Activated CD8-positive, alpha-beta memory T cell treated with anti-CD3 and anti-CD28 coated beads for 1 hour (primary cell): ENCODE data around the gene SPCS1.
"Not testable (repeated sequence)": the region's sequence is repeated elsewhere in the genome, so short reads cannot be mapped to it uniquely, and the experiment has no call there.

ENCODE experiments used
- DNase-seq, 2 donors: peaks; one replicate each; pipeline ENCODE4 v3.0.0-alpha.2; 2020; ENCODE audit warnings: low read depth in 1 of 2; ENCODE audit errors: extremely low read depth in 1 of 2

SPCS1 gene

GRCh38 chr3:52705688-52706686 is at the start of gene SPCS1, which contains the start of gene GLT8D1:
Gene SPCS1 (plus strand): TSS chr3:52706106. CDS start chr3:52706247, 141 bp downstream.
Gene GLT8D1 (minus strand): TSS chr3:52705791. CDS start chr3:52700460, 5,331 bp downstream.
- DNase-seq: peak; percentile 50 to 78

DNA sequence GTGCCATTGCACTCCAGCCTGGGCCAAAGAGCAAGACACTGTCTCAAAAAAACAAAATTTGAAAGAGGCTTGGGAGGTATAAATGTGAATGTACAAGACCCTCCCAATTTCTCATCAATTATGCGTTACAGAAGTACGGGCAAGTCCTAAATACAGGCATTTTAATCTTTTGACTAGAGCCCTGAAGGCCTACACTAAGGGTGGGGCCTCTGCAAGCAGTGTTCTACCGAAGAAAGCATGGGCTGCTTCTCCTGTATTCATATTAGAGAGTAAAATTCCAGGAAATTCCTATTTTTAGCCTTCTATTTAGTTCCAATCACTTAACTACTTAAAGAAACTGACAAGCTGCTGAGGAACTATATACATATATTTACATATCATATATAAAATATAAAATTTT is 45.9 kb upstream of the SPCS1 start:
- no peak for DNase-seq

DNA sequence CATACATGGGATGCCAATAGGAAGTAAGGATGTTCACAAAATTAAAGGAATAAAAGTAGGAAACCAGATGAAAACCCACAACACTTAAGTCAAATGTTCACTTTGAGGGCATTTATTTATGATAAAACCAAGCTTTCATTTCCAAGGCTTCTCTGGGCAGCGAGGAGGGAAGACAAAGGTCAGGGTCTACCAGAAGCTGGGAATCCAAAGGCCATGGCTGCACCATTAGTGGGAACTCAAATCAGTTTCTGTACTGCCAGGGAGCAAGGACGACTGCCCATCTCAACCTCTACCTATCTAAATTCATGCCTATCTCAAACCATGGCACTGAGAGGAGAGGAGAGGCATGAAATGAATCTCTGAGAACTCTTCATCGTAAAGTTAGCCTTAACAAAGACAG is 42.8 kb upstream of the SPCS1 start:
- no peak for DNase-seq

- DNase-seq: no peak
Observed at GRCh38 chr3:52670621-52671521, 35.0 kb upstream of the SPCS1 start.

- no peak for DNase-seq
Observed at GRCh38 chr3:52671676-52672075, 34.2 kb upstream of the SPCS1 start.

GRCh38 chr3:52676201-52676600 is 29.7 kb upstream of the SPCS1 start:
- DNase-seq: not testable (repeated sequence)

DNA sequence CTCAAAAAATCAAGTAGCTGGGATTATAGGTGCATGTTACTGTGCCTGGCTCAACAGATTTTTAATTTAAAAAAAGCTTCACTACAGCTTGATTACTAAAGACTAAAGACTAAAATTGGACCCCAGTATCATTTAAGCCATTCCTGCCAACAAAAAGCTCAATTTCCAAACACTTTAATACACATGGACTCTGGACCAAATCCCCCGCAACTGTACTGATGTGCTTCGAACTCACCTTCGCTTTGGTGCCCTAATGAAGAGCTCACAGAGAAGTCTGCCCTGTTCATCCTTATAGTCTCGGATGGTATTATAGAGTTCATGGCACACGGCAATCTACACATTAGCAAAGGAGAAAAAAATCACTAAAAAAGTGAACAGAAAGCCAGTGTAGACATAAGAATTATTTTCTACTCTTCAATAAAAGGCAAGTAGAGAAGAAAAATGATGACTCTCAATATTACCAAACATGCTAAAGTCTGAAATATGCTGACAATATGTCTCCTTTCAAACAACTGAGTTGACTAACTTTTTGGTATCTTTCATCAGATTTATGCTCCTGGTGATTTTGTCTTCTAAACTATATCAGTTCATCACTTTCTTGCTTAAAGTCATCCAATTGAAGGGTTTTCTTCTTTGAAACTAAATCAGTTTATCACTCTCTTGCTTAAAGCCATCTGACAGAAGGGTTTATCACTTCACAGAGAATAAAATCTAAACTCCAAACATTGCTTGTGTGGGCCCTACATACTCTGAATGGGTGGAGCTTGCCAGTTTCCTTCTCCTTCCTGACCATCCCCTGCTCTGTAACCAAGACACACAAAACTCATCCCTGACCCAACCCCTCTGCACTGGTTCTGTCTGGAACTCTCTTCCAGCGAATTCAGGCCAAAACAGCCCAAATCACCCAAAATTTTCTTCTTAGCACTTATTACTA is 27.4 kb upstream of the SPCS1 start:
- DNase-seq: no peak

GRCh38 chr3:52679199-52679538 is 26.7 kb upstream of the SPCS1 start:
- no peak for DNase-seq

GRCh38 chr3:52679811-52680210 is 26.1 kb upstream of the SPCS1 start:
- no peak for DNase-seq

GRCh38 chr3:52681596-52681995 is 24.3 kb upstream of the SPCS1 start:
- no peak for DNase-seq

DNA sequence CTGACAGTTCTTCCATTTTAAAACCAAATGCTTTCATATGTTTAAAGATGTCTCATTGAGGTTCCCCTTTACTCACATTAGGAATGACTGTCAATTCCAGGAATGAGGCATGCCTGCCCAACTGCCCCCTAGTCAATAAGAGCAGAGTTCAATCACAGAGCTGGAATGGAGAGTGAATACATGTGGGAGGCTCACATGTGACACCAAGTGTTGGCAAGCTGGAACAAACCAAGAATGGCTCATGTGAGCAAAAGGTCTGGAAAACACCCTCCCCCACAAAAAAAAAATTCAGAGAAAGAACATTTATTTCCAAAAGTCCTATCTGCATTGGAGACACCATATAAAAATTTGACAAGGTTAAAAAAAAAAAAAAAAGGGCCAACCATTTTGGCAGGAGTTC is 23.9 kb upstream of the SPCS1 start:
- no peak for DNase-seq

GRCh38 chr3:52683611-52684010 is 22.3 kb upstream of the SPCS1 start:
- no peak for DNase-seq

DNA sequence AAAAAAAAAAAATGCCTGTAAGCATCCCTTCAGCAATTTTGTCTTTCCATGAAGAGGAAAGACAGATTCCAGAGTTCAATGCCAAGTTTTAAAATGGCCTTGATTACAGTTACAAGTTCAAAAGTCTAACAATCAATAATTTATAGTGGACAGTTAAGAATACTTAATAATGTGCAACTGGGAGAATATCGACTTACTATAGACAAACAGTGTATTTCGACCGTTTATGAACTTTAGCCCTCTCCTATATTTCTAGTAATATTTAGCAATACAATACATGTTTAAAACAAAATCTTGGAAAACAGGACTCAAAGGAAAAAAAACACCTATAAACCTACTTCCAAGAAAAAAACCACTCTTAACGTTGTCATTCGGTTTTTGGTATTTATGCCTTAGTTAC is 21.7 kb upstream of the SPCS1 start:
- DNase-seq: no peak

DNA sequence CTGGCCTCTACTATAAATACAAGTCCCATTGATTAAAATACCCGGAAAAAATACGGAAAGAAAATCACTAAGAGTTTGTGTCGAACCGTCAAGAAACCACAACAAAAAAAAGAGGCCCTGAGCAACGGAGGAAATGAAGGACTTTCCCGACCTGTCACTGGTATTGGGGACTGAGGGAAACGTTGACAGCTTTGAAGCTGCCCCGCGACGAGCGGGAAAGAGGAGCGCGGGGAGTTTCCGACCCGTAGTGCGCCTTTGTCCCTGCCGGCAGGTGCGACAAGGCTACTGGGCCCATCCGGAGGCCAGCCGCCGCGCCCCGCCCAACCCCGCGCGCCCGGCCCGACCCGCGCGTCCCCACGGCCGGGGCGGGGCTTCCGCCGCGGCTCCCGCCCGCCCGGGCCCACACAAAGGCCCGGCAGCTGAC is 20.6 kb upstream of the SPCS1 start:
- peak in 1 of 2 donors; percentile 55 for DNase-seq

- DNase-seq: peak; percentile 68 to 84
Observed at GRCh38 chr3:52685709-52686691, 19.9 kb upstream of the SPCS1 start, which contains the start of the genes GNL3 and PBRM1. Gene GNL3 (plus strand): TSS chr3:52686032. CDS start chr3:52686093, 61 bp downstream. Gene PBRM1 (minus strand): TSS chr3:52685913.

DNA sequence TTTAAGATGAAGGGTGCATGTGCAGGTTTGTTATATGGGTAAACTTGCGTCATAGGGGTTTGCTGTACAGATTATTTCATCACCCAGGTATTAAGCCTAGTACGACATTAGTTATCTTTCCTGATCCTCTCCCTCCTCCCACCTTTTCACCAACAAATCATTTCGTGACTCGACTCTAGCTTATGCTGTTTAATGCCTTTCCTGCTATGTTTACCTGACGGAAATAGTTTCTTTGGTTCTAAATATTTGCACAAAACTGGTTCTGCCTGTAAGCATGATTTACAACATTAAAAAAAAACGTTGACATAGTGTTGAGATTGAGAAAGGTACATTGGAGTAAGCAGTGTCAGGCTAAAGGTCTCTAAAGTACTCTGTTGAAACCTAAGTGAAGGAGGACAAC is 17.6 kb upstream of the SPCS1 start:
- DNase-seq: no peak

DNA sequence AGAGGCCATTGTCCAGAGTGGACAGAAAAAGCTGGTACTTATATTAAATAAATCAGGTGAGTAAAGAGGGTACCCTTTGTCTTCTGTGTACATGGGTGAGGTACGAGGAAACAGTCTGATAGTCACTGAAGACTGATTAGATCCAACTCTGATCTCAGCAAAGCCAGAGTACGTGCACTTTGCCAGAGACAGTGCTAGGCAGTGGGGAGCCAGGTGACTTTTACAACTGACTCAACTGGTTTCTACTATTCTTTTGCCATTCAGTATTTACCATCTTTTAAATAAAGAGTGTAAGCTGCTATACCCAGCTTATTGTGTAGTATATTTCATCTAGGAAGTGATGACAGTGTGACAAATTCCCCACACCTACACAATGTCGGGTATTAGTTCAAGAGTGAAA is 16.8 kb upstream of the SPCS1 start:
- no peak for DNase-seq

GRCh38 chr3:52690560-52690959 is 15.3 kb upstream of the SPCS1 start:
- DNase-seq: no peak

DNA sequence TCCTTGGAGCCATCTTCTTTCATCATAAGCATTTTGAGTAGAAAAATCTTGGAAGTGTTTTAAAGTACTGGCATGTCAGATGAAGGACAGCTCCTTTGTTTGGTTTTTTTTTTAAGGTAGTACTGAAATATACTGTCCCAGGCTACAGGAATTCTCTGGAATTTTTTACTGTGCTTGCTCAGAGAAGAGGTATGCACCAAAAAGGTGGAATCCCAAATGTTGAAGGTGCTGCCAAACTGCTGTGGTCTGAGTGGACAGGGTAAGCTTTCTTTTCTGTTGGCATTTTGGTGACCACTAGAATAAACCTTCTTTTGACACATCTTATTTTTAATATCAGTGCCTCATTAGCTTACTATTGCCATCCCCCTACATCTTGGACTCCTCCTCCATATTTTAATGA is 12.8 kb upstream of the SPCS1 start:
- DNase-seq: no peak
